A673 (cell line): ENCODE measurements around the gene SLIT3.

Experiments
- EZH2 ChIP-seq: fragments of 200-600 bp; sonication (generic); IDR thresholded peaks from 2 replicates; pipeline ENCODE4 v1.6.1; 2017; ENCODE audit warnings: borderline replicate concordance, low read depth, mild to moderate bottlenecking, mixed read lengths, antibody characterized with exemption, low read length; ENCODE audit not compliant: poor library complexity, severe bottlenecking
- TF ChIP-seq, protein P1 (sequence below): fragments of 300-800, 200-600 bp; sonication (generic); conservative IDR thresholded peaks from 2 replicates; pipeline ENCODE4 v1.5.1; 2017; ENCODE audit warnings: low read depth, mild to moderate bottlenecking, antibody characterized with exemption, low read length, moderate library complexity, mixed read lengths

DNA sequence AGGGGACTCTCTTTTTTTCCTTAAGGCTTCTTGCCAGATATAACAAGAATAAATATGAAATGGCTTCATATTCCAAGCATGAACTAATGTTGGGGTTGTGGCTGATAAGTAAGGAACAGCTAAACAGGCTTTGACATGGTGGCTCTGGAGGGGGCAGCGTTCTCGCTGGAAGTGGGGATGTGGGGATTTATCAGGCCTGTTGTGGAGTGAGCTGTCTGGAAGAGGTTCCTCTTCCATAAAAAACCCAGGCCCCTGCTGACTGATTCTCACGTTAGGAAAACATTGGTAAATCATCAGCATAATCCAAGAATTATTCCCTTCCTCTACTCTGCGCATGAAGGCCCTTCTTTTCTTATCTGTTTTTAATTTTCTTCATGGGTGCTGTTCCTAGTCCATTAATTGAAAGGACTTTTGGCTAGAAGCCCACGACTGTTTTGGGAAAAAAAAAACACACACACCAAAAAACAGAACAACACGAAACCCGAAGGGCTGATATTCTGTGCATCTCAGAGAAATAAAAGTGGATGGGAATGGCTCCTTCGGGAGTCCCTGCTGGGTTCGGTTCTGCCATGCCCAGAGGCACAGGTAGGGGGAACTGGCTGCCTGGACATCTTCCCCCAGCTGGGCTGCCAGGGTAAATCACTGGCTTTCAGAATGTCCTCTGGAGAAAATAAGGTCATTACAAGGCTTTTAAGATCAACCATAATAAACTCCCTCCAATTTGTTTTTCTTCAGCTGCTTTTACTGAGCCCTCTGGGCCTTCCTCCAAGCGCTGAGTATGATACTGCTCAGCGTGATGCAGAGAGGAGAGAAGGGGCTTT is 297.0 kb downstream of the SLIT3 start:
- TF ChIP-seq, protein P1, sequence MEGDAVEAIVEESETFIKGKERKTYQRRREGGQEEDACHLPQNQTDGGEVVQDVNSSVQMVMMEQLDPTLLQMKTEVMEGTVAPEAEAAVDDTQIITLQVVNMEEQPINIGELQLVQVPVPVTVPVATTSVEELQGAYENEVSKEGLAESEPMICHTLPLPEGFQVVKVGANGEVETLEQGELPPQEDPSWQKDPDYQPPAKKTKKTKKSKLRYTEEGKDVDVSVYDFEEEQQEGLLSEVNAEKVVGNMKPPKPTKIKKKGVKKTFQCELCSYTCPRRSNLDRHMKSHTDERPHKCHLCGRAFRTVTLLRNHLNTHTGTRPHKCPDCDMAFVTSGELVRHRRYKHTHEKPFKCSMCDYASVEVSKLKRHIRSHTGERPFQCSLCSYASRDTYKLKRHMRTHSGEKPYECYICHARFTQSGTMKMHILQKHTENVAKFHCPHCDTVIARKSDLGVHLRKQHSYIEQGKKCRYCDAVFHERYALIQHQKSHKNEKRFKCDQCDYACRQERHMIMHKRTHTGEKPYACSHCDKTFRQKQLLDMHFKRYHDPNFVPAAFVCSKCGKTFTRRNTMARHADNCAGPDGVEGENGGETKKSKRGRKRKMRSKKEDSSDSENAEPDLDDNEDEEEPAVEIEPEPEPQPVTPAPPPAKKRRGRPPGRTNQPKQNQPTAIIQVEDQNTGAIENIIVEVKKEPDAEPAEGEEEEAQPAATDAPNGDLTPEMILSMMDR = no peak
- TF ChIP-seq EZH2 = no peak
